Measurements from ENCODE around the gene TNFRSF4. TPM values are rescaled to one million over a fixed set of nuclear protein-coding genes. Genes with fewer than 3 reads are reported as not detected.

The TNFRSF4 gene
- total RNA-seq, 3 donors from 2014 or later, result 0.64 to 2.3 (median 1.6) TPM

DNA sequence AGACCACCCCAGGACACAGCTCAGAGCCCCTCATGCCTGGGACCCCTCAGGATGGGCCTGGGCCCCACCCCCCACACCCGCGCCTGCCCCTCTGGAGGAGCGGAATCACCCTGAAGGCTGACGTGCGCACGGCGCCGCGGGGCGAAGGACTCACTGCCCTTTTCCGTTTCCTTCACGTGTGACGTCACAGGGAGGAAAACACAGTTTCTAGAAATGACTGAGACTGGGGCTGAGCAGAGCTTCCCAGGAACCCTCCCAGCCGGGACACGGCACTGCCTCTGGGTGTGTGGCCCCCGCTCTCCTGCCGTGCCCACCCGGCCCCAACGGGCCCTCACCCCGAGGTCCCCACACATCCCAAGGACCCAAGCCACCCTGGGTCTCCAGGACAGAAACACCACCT lies 5.4 kb upstream of the TNFRSF4 start:
- Histone ChIP-seq H3K9me3 (no peaks in the 10 kb centered on the region), H3K4me3 (no peak overlapping the region), H3K4me1 (no peaks in the 10 kb centered on the region), H3K27ac (no peak overlapping the region), H3K36me3 (peaks cover 5% of the 10 kb centered on the region), H3K27me3 (no peaks in the 10 kb centered on the region)
- no peak for DNase-seq (ENCODE audit: low spot score in 2 of 2)
- no peak for TF ChIP-seq POLR2A (IDR thresholded peaks at IDR 0.05)
- no peak for TF ChIP-seq CTCF (IDR thresholded peaks at IDR 0.05)
- no peak for TF ChIP-seq POLR2AphosphoS5 (IDR thresholded peaks at IDR 0.05)
- intact Hi-C loops (cut with DNase I; ENCODE audit: low total_unique reads), result no loop called here

GRCh38 chr1:1218524-1219200 lies 4.7 kb upstream of the TNFRSF4 start:
- Histone ChIP-seq H3K9me3 (no peaks in the 10 kb centered on the region), H3K27me3 (no peaks in the 10 kb centered on the region), H3K27ac (no peak overlapping the region), H3K36me3 (peaks cover 5% of the 10 kb centered on the region), H3K4me1 (no peaks in the 10 kb centered on the region), H3K4me3 (no peak overlapping the region)
- TF ChIP-seq POLR2A (IDR thresholded peaks at IDR 0.05) (no peak), POLR2AphosphoS5 (IDR thresholded peaks at IDR 0.05) (no peak), CTCF (IDR thresholded peaks at IDR 0.05) (no peak)
- no peak for DNase-seq (ENCODE audit: low spot score in 2 of 2)
- intact Hi-C loops (cut with DNase I; ENCODE audit: low total_unique reads), result no loop called here

DNA sequence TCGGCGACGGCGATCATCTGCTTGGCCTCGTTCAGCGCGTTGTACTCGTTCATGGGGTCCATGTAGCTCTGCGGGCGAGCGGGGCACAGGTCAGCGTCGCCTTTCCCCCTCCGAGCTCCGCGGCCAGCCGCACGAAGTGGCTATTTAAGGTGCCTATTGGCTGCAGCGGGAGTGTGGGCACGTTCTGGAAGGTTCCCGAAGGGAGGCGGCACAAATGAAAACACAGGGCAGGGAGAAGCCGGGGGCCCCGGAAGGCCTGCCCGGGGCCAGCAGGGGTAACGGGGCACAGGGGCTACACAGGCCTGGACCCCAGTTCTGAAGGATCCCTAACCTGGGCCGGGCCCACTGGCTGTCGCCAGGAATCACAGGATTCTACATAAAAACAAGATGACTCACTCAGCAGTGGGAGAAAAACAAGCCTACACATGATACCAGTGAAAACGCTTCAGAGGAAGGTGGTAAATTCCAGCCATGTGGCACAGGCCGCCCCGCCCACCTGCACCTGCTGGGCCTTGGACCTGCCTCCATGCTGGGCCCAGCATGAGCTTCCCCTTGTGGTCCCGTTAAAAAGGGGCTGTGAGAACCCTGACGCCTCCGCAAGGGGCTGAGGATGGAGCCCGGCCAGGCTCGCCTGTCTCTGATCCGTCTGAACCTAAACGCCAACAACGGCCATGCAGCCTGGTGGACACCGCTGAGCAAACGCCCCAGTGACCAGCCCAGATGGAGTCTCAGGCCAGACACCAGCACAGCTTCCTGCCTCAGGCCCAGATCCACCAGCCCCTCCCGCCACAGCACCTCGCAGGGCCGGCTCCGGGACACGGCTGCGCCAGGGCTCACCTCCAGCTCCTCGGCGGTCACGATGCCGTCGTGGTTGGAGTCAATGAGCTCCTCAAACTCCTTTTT lies 3.9 kb upstream of the TNFRSF4 start:
- no peak overlapping the region for H3K4me3 ChIP-seq
- no peaks in the 10 kb centered on the region for H3K27me3 ChIP-seq
- TF ChIP-seq CTCF (IDR thresholded peaks at IDR 0.05), result no peak
- no peak for TF ChIP-seq POLR2A (IDR thresholded peaks at IDR 0.05)
- TF ChIP-seq POLR2AphosphoS5 (IDR thresholded peaks at IDR 0.05), result no peak
- peaks cover 5% of the 10 kb centered on the region for H3K36me3 ChIP-seq
- intact Hi-C loops (cut with DNase I; ENCODE audit: low total_unique reads), result no loop called here
- H3K4me1 ChIP-seq, result no peaks in the 10 kb centered on the region
- no peaks in the 10 kb centered on the region for H3K9me3 ChIP-seq
- no peak for DNase-seq (ENCODE audit: low spot score in 2 of 2)
- peak overlapping the region in 1 of 2 donors; percentile 48 for H3K27ac ChIP-seq

DNA sequence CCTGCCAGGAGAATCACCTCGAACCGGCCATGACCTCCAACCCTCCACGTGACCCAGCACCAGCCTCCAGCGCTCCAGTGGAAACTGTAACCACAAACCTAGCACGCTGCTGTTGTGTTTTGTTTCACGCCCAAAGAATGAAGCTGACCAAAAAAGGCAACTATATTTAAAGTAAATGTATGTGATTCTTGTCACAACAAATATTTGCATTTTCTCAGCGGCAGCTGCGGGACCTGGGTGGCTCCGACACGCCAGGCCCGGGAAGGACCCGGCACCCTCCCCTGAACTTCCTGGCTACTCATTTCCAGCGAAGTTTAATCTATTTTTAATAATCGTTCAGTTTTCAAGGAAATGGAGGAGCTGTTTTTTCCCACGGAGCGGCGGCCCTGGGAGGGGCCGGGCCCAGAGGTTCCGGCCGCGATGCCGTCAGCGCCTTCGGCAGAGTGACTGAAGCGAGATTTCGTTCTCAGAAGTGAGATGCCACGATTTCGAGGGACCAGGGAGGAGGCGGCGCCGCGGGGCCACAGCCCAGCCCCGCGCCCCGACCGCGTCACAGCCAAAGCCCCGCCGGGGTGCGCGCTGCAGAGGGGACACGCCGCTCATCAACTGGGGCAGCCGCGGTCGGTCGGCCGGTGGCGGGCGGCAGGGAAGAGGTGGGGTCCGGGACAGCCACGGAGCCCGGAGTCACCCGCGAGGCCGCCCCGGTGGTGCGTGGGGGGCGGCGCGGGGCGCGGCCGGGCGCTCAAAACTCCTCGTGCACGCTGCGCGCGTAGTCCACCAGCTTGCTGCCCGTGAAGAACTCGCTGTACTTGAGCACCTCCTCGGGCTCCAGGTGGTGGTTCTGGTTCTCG lies 3.0 kb upstream of the TNFRSF4 start:
- TF ChIP-seq POLR2AphosphoS5 (IDR thresholded peaks at IDR 0.05) (no peak), POLR2A (IDR thresholded peaks at IDR 0.05) (no peak), CTCF (IDR thresholded peaks at IDR 0.05) (no peak)
- no peaks in the 10 kb centered on the region for H3K9me3 ChIP-seq
- H3K4me3 ChIP-seq, result no peak overlapping the region
- peaks cover 5% of the 10 kb centered on the region for H3K36me3 ChIP-seq
- intact Hi-C loops (cut with DNase I; ENCODE audit: low total_unique reads), result no loop called here
- no peak for DNase-seq (ENCODE audit: low spot score in 2 of 2)
- H3K27ac ChIP-seq, result peak overlapping the region in 1 of 2 donors; percentile 52
- no peaks in the 10 kb centered on the region for H3K4me1 ChIP-seq
- H3K27me3 ChIP-seq, result no peaks in the 10 kb centered on the region
